ENCODE measurements around the gene MFSD11.
"Not testable (repeated sequence)": the region's sequence is repeated elsewhere in the genome, so short reads cannot be mapped to it uniquely, and the experiment has no call there.

Gene MFSD11

GRCh38 chr17:76748657-76749056 is 10.7 kb downstream of the MFSD11 start:
- DNase-seq = no peak

GRCh38 chr17:76751416-76751993 is 13.6 kb downstream of the MFSD11 start:
- no peak for DNase-seq

GRCh38 chr17:76752006-76752405 is 14.1 kb downstream of the MFSD11 start:
- DNase-seq = no peak

- DNase-seq = no peak
Observed at GRCh38 chr17:76753061-76753961, 15.4 kb downstream of the MFSD11 start.

- no peak for DNase-seq
Observed at GRCh38 chr17:76755285-76755684, 17.4 kb downstream of the MFSD11 start.

GRCh38 chr17:76757256-76757655 is 19.3 kb downstream of the MFSD11 start:
- DNase-seq = no peak

- no peak for DNase-seq
Observed at GRCh38 chr17:76758570-76758969, 20.7 kb downstream of the MFSD11 start.

- DNase-seq = no peak
Observed at GRCh38 chr17:76772842-76773525, 35.1 kb downstream of the MFSD11 start.

GRCh38 chr17:76775021-76775600 is 37.2 kb downstream of the MFSD11 start:
- DNase-seq = no peak

- DNase-seq = no peak
Observed at GRCh38 chr17:76781056-76781982, 43.4 kb downstream of the MFSD11 start.

- DNase-seq = no peak
Observed at GRCh38 chr17:76783146-76783545, 45.2 kb downstream of the MFSD11 start.

- DNase-seq = no peak
Observed at GRCh38 chr17:76784926-76785325, 47.0 kb downstream of the MFSD11 start.

- DNase-seq = not testable (repeated sequence)
Observed at GRCh38 chr17:76787866-76788265, 49.9 kb downstream of the MFSD11 start.

- DNase-seq = no peak
Observed at GRCh38 chr17:76789235-76789788, 51.4 kb downstream of the MFSD11 start.

GRCh38 chr17:76791053-76791980 is 53.4 kb downstream of the MFSD11 start:
- peak in 6 of 14 donors; percentile 8 to 49 (median 16) for DNase-seq

- DNase-seq = no peak
Observed at GRCh38 chr17:76792348-76792747, 54.4 kb downstream of the MFSD11 start.

- DNase-seq = no peak
Observed at GRCh38 chr17:76793775-76794174, 55.9 kb downstream of the MFSD11 start.

- no peak for DNase-seq
Observed at GRCh38 chr17:76796081-76796480, 58.2 kb downstream of the MFSD11 start.

GRCh38 chr17:76797241-76797840 is 59.4 kb downstream of the MFSD11 start:
- no peak for DNase-seq

GRCh38 chr17:76801706-76802105 is 63.8 kb downstream of the MFSD11 start:
- no peak for DNase-seq

All from C1 segment of cervical spinal cord (tissue), 14 donors.